DOHH2 (cell line): ENCODE data around the gene ARL11.

Source experiments
- EZH2phosphoT487 ChIP-seq: fragments of 200-600 bp; sonication (generic); IDR thresholded peaks from 2 replicates; pipeline ENCODE4 v1.6.1; 2017; ENCODE audit warnings: borderline replicate concordance, mild to moderate bottlenecking, antibody characterized with exemption, low read length, moderate library complexity, mixed read lengths
- TF ChIP-seq, protein P1 (sequence below): fragments of 200-600 bp; sonication (generic); IDR thresholded peaks from one replicate; pipeline ENCODE4 v1.5.1; 2014; ENCODE audit warnings: antibody characterized with exemption, mild to moderate bottlenecking, low read depth, low read length; ENCODE audit not compliant: poor library complexity, severe bottlenecking

DNA sequence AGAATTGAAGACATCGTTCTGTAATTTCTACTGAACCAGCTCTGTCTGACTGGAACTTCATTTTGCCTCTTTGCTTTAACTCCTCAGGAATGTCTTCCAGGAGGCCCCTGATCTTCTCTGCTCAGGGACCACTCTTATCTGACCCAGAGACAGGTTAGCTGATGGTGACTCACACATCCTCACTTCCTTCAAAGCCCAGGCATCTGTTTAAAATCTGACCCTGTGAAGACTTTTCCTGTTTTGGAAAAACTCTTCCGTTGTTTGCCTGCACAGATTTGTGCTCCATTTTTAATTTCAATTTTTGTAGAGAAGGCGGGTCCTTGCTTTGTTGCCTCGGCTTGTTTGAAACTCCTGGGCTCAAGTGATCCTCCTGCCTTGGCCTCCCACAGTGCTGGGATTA lies 1.6 kb downstream of the ARL11 start:
- TF ChIP-seq, protein P1, sequence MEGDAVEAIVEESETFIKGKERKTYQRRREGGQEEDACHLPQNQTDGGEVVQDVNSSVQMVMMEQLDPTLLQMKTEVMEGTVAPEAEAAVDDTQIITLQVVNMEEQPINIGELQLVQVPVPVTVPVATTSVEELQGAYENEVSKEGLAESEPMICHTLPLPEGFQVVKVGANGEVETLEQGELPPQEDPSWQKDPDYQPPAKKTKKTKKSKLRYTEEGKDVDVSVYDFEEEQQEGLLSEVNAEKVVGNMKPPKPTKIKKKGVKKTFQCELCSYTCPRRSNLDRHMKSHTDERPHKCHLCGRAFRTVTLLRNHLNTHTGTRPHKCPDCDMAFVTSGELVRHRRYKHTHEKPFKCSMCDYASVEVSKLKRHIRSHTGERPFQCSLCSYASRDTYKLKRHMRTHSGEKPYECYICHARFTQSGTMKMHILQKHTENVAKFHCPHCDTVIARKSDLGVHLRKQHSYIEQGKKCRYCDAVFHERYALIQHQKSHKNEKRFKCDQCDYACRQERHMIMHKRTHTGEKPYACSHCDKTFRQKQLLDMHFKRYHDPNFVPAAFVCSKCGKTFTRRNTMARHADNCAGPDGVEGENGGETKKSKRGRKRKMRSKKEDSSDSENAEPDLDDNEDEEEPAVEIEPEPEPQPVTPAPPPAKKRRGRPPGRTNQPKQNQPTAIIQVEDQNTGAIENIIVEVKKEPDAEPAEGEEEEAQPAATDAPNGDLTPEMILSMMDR, result no peak
- no peak for TF ChIP-seq EZH2phosphoT487
